ENCODE results near the gene PRKN. TPM values are rescaled to one million over a fixed set of nuclear protein-coding genes. Genes with fewer than 3 reads are reported as not detected.

Gene PRKN
- total RNA-seq, 1 donor from 2014 or later, result 1.2 TPM

DNA sequence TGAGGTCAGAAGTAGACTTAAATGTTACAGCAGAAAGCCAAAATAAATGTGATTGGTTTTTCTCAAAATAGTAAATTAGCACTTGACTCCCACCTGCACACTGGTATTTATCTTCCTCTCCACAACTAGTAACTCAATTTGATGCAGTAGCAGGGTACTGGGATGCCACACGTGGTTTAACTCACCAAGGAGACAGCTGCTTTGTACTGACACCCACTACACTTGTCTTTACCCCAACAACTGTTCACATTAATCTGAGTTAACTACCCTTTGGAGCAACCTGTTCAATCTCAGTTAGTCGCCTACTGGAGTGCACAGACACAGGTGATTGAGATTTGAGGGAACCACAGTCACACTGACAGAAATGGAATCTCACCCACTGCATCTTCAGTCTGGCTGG, 242.1 kb downstream of the PRKN start:
- no peaks in the 10 kb centered on the region for H3K27me3 ChIP-seq (ENCODE audit: control insufficient read depth, insufficient read depth, low read length)
- DNase-seq (ENCODE audit: low read depth), result no peak
- TF ChIP-seq, protein P1, sequence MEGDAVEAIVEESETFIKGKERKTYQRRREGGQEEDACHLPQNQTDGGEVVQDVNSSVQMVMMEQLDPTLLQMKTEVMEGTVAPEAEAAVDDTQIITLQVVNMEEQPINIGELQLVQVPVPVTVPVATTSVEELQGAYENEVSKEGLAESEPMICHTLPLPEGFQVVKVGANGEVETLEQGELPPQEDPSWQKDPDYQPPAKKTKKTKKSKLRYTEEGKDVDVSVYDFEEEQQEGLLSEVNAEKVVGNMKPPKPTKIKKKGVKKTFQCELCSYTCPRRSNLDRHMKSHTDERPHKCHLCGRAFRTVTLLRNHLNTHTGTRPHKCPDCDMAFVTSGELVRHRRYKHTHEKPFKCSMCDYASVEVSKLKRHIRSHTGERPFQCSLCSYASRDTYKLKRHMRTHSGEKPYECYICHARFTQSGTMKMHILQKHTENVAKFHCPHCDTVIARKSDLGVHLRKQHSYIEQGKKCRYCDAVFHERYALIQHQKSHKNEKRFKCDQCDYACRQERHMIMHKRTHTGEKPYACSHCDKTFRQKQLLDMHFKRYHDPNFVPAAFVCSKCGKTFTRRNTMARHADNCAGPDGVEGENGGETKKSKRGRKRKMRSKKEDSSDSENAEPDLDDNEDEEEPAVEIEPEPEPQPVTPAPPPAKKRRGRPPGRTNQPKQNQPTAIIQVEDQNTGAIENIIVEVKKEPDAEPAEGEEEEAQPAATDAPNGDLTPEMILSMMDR (IDR thresholded peaks at IDR 0.05; ENCODE audit: insufficient read depth, low read length, poor library complexity, severe bottlenecking), result no peak

DNA sequence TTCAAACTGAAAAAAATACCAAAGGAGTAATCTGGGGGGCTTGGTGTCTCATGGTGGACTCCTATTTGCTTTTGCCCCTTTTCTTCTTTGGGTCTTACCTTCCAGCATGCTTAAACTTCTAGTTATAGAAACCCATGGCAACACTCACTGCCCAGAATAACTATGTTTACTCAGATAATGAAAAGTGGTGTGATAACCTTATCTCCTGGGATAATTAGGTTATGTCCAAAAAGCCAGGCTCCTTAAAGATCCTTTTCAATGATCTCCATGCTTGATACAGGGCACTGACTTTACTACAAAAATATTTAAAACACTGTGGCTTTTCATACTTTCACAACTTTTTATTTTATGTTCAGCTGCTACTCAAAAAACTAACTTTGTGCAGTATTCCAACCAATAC, 245.6 kb downstream of the PRKN start:
- DNase-seq (ENCODE audit: low read depth), result no peak
- H3K4me3 ChIP-seq (ENCODE audit: low read depth, low read length), result no peak overlapping the region
- H3K27me3 ChIP-seq (ENCODE audit: control insufficient read depth, insufficient read depth, low read length), result no peaks in the 10 kb centered on the region
- TF ChIP-seq, protein P1 (IDR thresholded peaks at IDR 0.05; ENCODE audit: insufficient read depth, low read length, poor library complexity, severe bottlenecking), result no peak
- H3K36me3 ChIP-seq (ENCODE audit: control insufficient read depth, insufficient read depth, low read length), result no peaks in the 10 kb centered on the region

More for the DNA sequence above, 242.1 kb downstream of the PRKN start:
- Histone ChIP-seq H3K4me3 (ENCODE audit: low read depth, low read length) (no peak overlapping the region), H3K36me3 (ENCODE audit: control insufficient read depth, insufficient read depth, low read length) (no peaks in the 10 kb centered on the region)

DNA sequence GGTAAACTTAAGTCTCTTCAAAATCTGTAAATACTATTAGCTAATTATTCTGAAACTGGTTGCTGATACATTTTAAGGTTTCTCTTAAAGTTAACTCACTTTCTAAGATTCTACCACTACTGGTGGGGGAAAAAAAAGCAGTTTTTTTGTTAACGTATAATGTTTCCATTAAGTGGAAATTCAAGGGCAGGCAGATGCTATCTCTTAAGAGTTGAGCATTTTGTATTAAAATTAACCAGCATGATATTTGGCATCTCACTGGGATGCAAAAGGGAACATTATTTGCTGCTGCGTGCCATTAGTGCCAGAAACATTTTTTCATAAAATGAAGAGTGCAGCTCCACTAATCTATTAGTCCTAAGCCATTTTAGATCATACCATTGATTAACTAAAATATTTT, 246.2 kb downstream of the PRKN start:
- DNase-seq (ENCODE audit: low read depth), result no peak
- H3K4me3 ChIP-seq (ENCODE audit: low read depth, low read length), result no peak overlapping the region
- no peaks in the 10 kb centered on the region for H3K27me3 ChIP-seq (ENCODE audit: control insufficient read depth, insufficient read depth, low read length)
- TF ChIP-seq, protein P1 (IDR thresholded peaks at IDR 0.05; ENCODE audit: insufficient read depth, low read length, poor library complexity, severe bottlenecking), result no peak
- H3K36me3 ChIP-seq (ENCODE audit: control insufficient read depth, insufficient read depth, low read length), result no peaks in the 10 kb centered on the region

DNA sequence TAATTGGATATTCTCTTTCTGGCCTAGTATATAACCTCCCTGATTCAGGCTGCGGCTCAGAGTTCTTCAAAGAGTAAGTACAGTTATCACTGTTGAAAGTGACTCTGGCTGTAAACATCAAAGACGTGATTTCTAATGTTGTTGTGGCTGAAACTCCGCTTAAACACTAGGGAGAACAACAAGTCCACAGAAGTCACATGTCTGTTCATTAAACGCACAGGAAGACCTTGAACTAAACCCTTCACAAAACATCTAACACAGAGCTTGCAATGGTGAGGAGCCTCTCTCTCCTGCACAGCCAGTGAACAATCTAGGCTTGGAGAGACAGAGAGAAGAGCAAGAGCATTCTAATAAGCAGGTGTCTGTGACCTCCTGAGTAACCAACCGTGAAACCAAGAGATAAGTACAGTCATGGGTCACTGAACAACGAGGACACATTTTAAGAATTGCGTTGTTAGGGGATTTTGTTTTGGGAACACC, 249.3 kb downstream of the PRKN start:
- DNase-seq (ENCODE audit: low read depth), result no peak
- Histone ChIP-seq H3K4me3 (ENCODE audit: low read depth, low read length) (no peak overlapping the region), H3K27me3 (ENCODE audit: control insufficient read depth, insufficient read depth, low read length) (no peaks in the 10 kb centered on the region), H3K36me3 (ENCODE audit: control insufficient read depth, insufficient read depth, low read length) (no peaks in the 10 kb centered on the region)
- TF ChIP-seq, protein P1 (IDR thresholded peaks at IDR 0.05; ENCODE audit: insufficient read depth, low read length, poor library complexity, severe bottlenecking), result no peak

DNA sequence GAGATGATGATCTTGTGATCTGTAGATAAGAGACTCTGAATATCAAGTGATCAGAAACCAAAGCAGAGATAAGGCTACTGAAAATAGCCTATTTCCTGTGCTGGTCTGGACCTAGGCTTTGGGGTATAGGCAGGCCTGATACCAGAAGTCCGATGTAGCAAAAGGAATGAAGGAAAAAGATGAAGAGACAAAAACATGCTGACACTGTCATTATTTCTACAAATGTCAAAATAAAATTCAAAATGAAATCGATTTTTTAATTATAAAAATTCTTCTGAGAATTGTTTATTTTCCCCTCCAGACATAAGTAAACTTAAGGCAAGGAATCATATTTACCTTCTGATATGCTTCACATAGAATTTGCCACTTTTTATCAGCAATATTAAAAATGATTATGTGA, 252.8 kb downstream of the PRKN start:
- H3K27me3 ChIP-seq (ENCODE audit: control insufficient read depth, insufficient read depth, low read length), result no peaks in the 10 kb centered on the region
- H3K4me3 ChIP-seq (ENCODE audit: low read depth, low read length), result no peak overlapping the region
- no peak for DNase-seq (ENCODE audit: low read depth)
- no peaks in the 10 kb centered on the region for H3K36me3 ChIP-seq (ENCODE audit: control insufficient read depth, insufficient read depth, low read length)
- TF ChIP-seq, protein P1 (IDR thresholded peaks at IDR 0.05; ENCODE audit: insufficient read depth, low read length, poor library complexity, severe bottlenecking), result no peak

DNA sequence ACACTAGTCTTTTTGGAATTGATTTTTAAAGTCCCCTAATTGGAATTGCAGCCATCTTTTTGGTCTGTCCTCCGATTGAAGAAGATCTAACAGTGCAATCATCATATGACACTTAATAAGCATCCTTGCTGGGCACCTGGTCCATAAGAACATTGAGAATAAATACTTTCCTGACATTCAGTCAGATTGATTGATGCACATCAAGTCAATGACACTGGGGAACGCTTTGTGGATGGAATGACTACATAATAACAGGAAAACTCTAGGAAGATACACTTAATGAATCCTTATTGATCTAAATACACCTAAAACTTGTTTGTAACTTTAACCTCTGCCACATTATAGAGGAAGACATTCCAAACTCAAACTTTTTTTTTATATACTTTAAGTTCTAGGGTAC, 255.7 kb downstream of the PRKN start:
- Histone ChIP-seq H3K27me3 (ENCODE audit: control insufficient read depth, insufficient read depth, low read length) (no peaks in the 10 kb centered on the region), H3K4me3 (ENCODE audit: low read depth, low read length) (no peak overlapping the region), H3K36me3 (ENCODE audit: control insufficient read depth, insufficient read depth, low read length) (no peaks in the 10 kb centered on the region)
- no peak for DNase-seq (ENCODE audit: low read depth)
- TF ChIP-seq, protein P1 (IDR thresholded peaks at IDR 0.05; ENCODE audit: insufficient read depth, low read length, poor library complexity, severe bottlenecking), result no peak

Measured in kidney epithelial cell (primary cell).